ENCODE measurements around the gene RNF168. TPM values are rescaled to one million over a fixed set of nuclear protein-coding genes. Genes with fewer than 3 reads are reported as not detected.
"Not testable (repeated sequence)": the region's sequence is repeated elsewhere in the genome, so short reads cannot be mapped to it uniquely, and the experiment has no call there.

Gene RNF168
- total RNA-seq, 1 experiment from 2014 or later, result 35.4 TPM

GRCh38 chr3:196445391-196445790 lies 58.2 kb downstream of the RNF168 start:
- not testable (repeated sequence) for H3K27ac ChIP-seq (ENCODE audit: low read length); H3K36me3 ChIP-seq (ENCODE audit: insufficient read depth, low read length); H3K9me3 ChIP-seq (ENCODE audit: low read length); H3K27me3 ChIP-seq (ENCODE audit: low read length); H3K4me3 ChIP-seq (ENCODE audit: low read length); H4K20me1 ChIP-seq (ENCODE audit: insufficient read depth, low read depth, low read length); H3K9ac ChIP-seq (ENCODE audit: low read length); H3K79me2 ChIP-seq (ENCODE audit: low read length); H2AFZ ChIP-seq (ENCODE audit: low read length); H3K9me2 ChIP-seq (replicated peaks; ENCODE audit: insufficient read depth, low read length); H3K4me2 ChIP-seq (ENCODE audit: low read depth, low read length, poor library complexity, severe bottlenecking)
- peaks cover 12% of the 10 kb centered on the region for H3K4me1 ChIP-seq (ENCODE audit: low read length)
- peak; percentile 60 for DNase-seq

- H3K36me3 ChIP-seq (ENCODE audit: insufficient read depth, low read length), result no peaks in the 10 kb centered on the region
- no peaks in the 10 kb centered on the region for H4K20me1 ChIP-seq (ENCODE audit: insufficient read depth, low read depth, low read length)
- no peak overlapping the region for H3K4me3 ChIP-seq (ENCODE audit: low read length)
- no peaks in the 10 kb centered on the region for H3K9me3 ChIP-seq (ENCODE audit: low read length)
- H3K27me3 ChIP-seq (ENCODE audit: low read length), result no peaks in the 10 kb centered on the region
- DNase-seq, result no peak
- no peak overlapping the region for H3K27ac ChIP-seq (ENCODE audit: low read length)
- no peak overlapping the region for H2AFZ ChIP-seq (ENCODE audit: low read length)
- H3K9me2 ChIP-seq (replicated peaks; ENCODE audit: insufficient read depth, low read length), result no peaks in the 10 kb centered on the region
- H3K4me1 ChIP-seq (ENCODE audit: low read length), result peaks cover 21% of the 10 kb centered on the region
- no peaks in the 10 kb centered on the region for H3K79me2 ChIP-seq (ENCODE audit: low read length)
- H3K9ac ChIP-seq (ENCODE audit: low read length), result no peak overlapping the region
- no peak overlapping the region for H3K4me2 ChIP-seq (ENCODE audit: low read depth, low read length, poor library complexity, severe bottlenecking)
Observed at GRCh38 chr3:196444500-196444894, 59.1 kb downstream of the RNF168 start.

GRCh38 chr3:196440696-196441095 lies 62.9 kb downstream of the RNF168 start:
- H2AFZ ChIP-seq (ENCODE audit: low read length), result no peak overlapping the region
- no peaks in the 10 kb centered on the region for H4K20me1 ChIP-seq (ENCODE audit: insufficient read depth, low read depth, low read length)
- no peak for DNase-seq
- no peak overlapping the region for H3K4me3 ChIP-seq (ENCODE audit: low read length)
- H3K27ac ChIP-seq (ENCODE audit: low read length), result peak overlapping the region; percentile 23
- H3K4me2 ChIP-seq (ENCODE audit: low read depth, low read length, poor library complexity, severe bottlenecking), result peak overlapping the region; percentile 11
- no peaks in the 10 kb centered on the region for H3K9me3 ChIP-seq (ENCODE audit: low read length)
- H3K36me3 ChIP-seq (ENCODE audit: insufficient read depth, low read length), result no peaks in the 10 kb centered on the region
- H3K79me2 ChIP-seq (ENCODE audit: low read length), result no peaks in the 10 kb centered on the region
- H3K9ac ChIP-seq (ENCODE audit: low read length), result no peak overlapping the region
- no peaks in the 10 kb centered on the region for H3K27me3 ChIP-seq (ENCODE audit: low read length)
- H3K4me1 ChIP-seq (ENCODE audit: low read length), result peaks cover 24% of the 10 kb centered on the region
- H3K9me2 ChIP-seq (replicated peaks; ENCODE audit: insufficient read depth, low read length), result no peaks in the 10 kb centered on the region

GRCh38 chr3:196440041-196440537 lies 63.5 kb downstream of the RNF168 start:
- no peaks in the 10 kb centered on the region for H4K20me1 ChIP-seq (ENCODE audit: insufficient read depth, low read depth, low read length)

GRCh38 chr3:196432137-196432879 lies 71.3 kb downstream of the RNF168 start, which contains the start of gene UBXN7:
TSS of gene UBXN7 (minus strand) at chr3:196432427. CDS start at chr3:196432399, 28 bp downstream.
- H3K27me3 ChIP-seq (ENCODE audit: low read length), result no peaks in the 10 kb centered on the region
- H2AFZ ChIP-seq (ENCODE audit: low read length), result peak within 1 kb of the TSS; percentile 94
- no peaks in the 10 kb centered on the region for H3K9me3 ChIP-seq (ENCODE audit: low read length)
- H3K27ac ChIP-seq (ENCODE audit: low read length), result peak within 1 kb of the TSS; percentile 84
- H3K9me2 ChIP-seq (replicated peaks; ENCODE audit: insufficient read depth, low read length), result no peaks in the 10 kb centered on the region
- peaks cover 20% of the 10 kb centered on the region for H3K4me1 ChIP-seq (ENCODE audit: low read length)
- peak within 1 kb of the TSS; percentile 96 for H3K4me2 ChIP-seq (ENCODE audit: low read depth, low read length, poor library complexity, severe bottlenecking)
- H3K79me2 ChIP-seq (ENCODE audit: low read length), result peaks cover 52% of the 10 kb centered on the region
- DNase-seq, result peak; percentile 99
- peaks cover 3% of the 10 kb centered on the region; the same call in 1 of the 2 replicates for H4K20me1 ChIP-seq (ENCODE audit: insufficient read depth, low read depth, low read length)
- H3K4me3 ChIP-seq (ENCODE audit: low read length), result peak within 1 kb of the TSS; percentile 84
- H3K9ac ChIP-seq (ENCODE audit: low read length), result peak within 1 kb of the TSS; percentile 91
- H3K36me3 ChIP-seq (ENCODE audit: insufficient read depth, low read length), result no peaks in the 10 kb centered on the region; the same call in 1 of the 2 replicates

More at GRCh38 chr3:196440041-196440537, 63.5 kb downstream of the RNF168 start:
- H3K4me1 ChIP-seq (ENCODE audit: low read length), result peaks cover 24% of the 10 kb centered on the region
- no peaks in the 10 kb centered on the region for H3K9me2 ChIP-seq (replicated peaks; ENCODE audit: insufficient read depth, low read length)
- DNase-seq, result no peak
- H3K36me3 ChIP-seq (ENCODE audit: insufficient read depth, low read length), result no peaks in the 10 kb centered on the region
- no peaks in the 10 kb centered on the region for H3K9me3 ChIP-seq (ENCODE audit: low read length)
- peak overlapping the region; percentile 11 for H3K4me2 ChIP-seq (ENCODE audit: low read depth, low read length, poor library complexity, severe bottlenecking)
- peak overlapping the region; percentile 19; the same call in 1 of the 2 replicates for H3K9ac ChIP-seq (ENCODE audit: low read length)
- H3K27me3 ChIP-seq (ENCODE audit: low read length), result no peaks in the 10 kb centered on the region
- H2AFZ ChIP-seq (ENCODE audit: low read length), result no peak overlapping the region
- H3K79me2 ChIP-seq (ENCODE audit: low read length), result no peaks in the 10 kb centered on the region
- peak overlapping the region; percentile 23 for H3K27ac ChIP-seq (ENCODE audit: low read length)
- no peak overlapping the region for H3K4me3 ChIP-seq (ENCODE audit: low read length)

GRCh38 chr3:196431181-196432136 lies 72.1 kb downstream of the RNF168 start:
- peak overlapping the region; percentile 91 for H3K9ac ChIP-seq (ENCODE audit: low read length)
- peak overlapping the region; percentile 96 for H3K4me2 ChIP-seq (ENCODE audit: low read depth, low read length, poor library complexity, severe bottlenecking)
- peak overlapping the region; percentile 84 for H3K4me3 ChIP-seq (ENCODE audit: low read length)
- H4K20me1 ChIP-seq (ENCODE audit: insufficient read depth, low read depth, low read length), result peaks cover 3% of the 10 kb centered on the region; the same call in 1 of the 2 replicates
- no peaks in the 10 kb centered on the region; the same call in 1 of the 2 replicates for H3K36me3 ChIP-seq (ENCODE audit: insufficient read depth, low read length)
- H3K9me3 ChIP-seq (ENCODE audit: low read length), result no peaks in the 10 kb centered on the region
- peak overlapping the region; percentile 84 for H3K27ac ChIP-seq (ENCODE audit: low read length)
- DNase-seq, result peak; percentile 91
- peak overlapping the region; percentile 15; the same call in 1 of the 2 replicates for H2AFZ ChIP-seq (ENCODE audit: low read length)
- H3K4me1 ChIP-seq (ENCODE audit: low read length), result peaks cover 20% of the 10 kb centered on the region
- no peaks in the 10 kb centered on the region for H3K9me2 ChIP-seq (replicated peaks; ENCODE audit: insufficient read depth, low read length)
- no peaks in the 10 kb centered on the region for H3K27me3 ChIP-seq (ENCODE audit: low read length)
- peaks cover 60% of the 10 kb centered on the region for H3K79me2 ChIP-seq (ENCODE audit: low read length)

- Histone ChIP-seq H3K9ac (ENCODE audit: low read length) (no peak overlapping the region), H3K36me3 (ENCODE audit: insufficient read depth, low read length) (no peaks in the 10 kb centered on the region; the same call in 1 of the 2 replicates), H4K20me1 (ENCODE audit: insufficient read depth, low read depth, low read length) (peaks cover 8% of the 10 kb centered on the region; the same call in 1 of the 2 replicates), H3K27ac (ENCODE audit: low read length) (no peak overlapping the region), H3K4me2 (ENCODE audit: low read depth, low read length, poor library complexity, severe bottlenecking) (no peak overlapping the region), H3K79me2 (ENCODE audit: low read length) (peaks cover 92% of the 10 kb centered on the region), H3K4me1 (ENCODE audit: low read length) (peaks cover 16% of the 10 kb centered on the region), H3K27me3 (ENCODE audit: low read length) (no peaks in the 10 kb centered on the region), H3K9me2 (replicated peaks; ENCODE audit: insufficient read depth, low read length) (no peaks in the 10 kb centered on the region), H3K4me3 (ENCODE audit: low read length) (no peak overlapping the region), H2AFZ (ENCODE audit: low read length) (no peak overlapping the region), H3K9me3 (ENCODE audit: low read length) (no peaks in the 10 kb centered on the region)
- DNase-seq, result no peak
Observed at GRCh38 chr3:196428041-196428440, 75.5 kb downstream of the RNF168 start.
